HG03175 (cell line): ENCODE data around the gene STK33.

ENCODE experiments used
- ATAC-seq: cut with Tn5 transposase; IDR thresholded peaks from one replicate; pipeline ENCODE4 v1.9.1; 2021; ENCODE audit warnings: mild to moderate bottlenecking, moderate library complexity; ENCODE audit not compliant: unreplicated experiment

The STK33 gene

GRCh38 chr11:8593935-8594909 is at the start of gene STK33:
STK33 (minus strand) TSS chr11:8594228; CDS start chr11:8474905, 119,323 bp downstream.
- peak; percentile 88 for ATAC-seq

DNA sequence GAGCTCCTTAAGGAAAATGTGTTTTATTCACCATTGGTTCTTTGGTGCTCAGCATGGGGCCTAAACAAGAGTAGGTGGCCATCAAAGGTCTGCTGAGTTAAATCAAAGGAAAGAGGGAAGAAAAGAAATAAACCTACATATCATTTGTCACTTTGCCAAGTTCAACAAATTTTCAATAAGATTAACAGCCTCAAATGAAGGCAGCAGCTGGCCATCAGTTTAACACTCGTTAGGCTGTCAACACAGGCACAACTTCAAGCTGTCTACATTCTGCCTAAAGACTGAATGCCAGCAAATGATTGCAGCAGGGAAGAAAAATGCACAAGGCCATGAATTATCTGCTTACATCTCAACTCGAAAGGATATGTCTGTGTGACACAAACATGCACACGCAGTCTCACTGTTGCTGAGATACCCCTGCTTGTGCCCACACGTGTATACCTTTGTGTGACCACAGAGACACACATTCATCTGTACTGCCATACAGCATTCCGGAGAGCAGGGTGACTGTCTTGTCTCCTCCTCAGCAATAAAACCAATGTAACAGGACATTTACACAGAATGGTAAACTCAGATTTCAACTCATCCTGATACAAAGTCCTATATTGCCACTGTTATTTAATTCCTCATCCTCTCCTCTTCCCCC is 48.3 kb upstream of the STK33 start:
- no peak for ATAC-seq

DNA sequence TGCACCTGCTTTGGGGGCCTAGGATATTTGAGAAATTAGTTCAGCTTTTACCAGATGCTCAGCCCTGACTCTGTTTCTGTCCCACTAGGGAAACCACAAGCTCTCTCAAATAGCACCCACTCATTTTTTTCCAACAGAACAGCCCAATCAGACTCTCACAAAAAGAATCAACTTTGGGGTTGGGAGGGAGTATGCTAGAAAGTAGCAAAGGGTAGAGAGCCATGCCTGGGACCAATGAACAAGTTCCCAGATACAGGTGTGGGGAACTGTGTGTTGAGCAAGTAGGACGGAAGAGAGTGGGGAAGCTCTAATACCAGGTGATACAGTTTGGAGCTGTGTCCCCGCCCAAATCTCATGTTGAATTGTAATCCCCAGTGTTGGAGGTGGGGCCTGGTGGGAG is 47.3 kb upstream of the STK33 start:
- no peak for ATAC-seq

- ATAC-seq: no peak
Measured at GRCh38 chr11:8640267-8640906, 46.4 kb upstream of the STK33 start.

DNA sequence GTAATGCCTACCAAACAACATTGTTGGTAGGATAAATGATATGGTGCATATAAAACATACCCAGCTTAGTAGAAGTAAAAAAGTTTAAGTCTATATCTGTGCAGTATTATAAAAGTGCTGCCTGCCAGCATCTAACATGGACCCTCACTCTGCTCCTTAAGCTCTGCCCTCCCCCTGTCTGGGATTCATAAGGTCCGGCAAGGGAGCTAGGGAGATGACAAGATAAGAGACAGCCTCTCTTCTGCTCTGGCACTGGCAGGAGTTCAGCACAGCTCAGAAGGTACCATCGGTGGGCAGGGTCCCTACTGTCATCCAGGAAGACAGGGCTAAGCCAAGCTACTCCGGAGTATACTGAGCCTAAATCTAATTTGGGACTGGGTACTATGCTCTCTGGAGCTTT is 45.6 kb upstream of the STK33 start:
- ATAC-seq: no peak

DNA sequence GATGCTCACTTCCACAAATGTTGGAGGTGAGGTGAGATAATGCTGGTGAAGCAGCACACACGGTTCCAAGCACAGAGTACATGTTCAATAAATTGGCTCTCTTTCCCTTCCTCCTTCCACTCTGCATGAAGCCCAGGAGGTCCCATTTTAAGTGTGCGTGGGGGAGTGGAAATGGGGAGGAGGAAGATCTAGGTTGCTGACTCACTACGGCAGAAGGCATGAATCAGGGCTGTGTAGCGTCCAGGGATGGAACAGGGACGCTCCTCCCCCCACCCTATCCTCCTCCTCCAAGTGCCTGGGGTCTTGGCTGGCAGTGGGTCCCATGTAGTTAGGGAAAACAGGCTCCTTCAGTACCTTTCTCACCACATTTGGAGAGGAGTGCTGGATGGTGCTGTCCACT is 44.3 kb upstream of the STK33 start:
- no peak for ATAC-seq

DNA sequence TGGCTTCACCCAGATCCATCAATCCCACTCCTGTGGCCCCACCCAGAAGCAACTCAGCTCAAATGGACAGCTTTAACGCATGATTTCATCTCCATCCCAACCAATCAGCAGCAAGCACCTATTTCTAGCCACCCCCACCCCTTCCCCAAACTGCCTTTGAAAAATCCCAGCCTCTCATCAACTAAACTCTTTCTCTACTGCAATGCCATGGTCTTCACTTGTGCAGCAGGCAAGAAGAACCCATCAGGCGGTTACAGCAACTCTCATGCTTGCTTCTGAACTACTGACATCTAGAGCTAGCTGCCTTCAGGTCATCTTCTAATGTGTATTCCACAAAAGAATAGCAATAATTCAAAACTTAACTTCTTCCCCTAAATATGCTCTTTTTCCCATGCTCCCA is 42.1 kb upstream of the STK33 start:
- ATAC-seq: no peak

- ATAC-seq: no peak
Measured at GRCh38 chr11:8634498-8634897, 40.5 kb upstream of the STK33 start.

GRCh38 chr11:8631395-8632118 is 37.5 kb upstream of the STK33 start:
- no peak for ATAC-seq

- no peak for ATAC-seq
Measured at GRCh38 chr11:8624698-8625097, 30.7 kb upstream of the STK33 start.

GRCh38 chr11:8621147-8621546 is 27.1 kb upstream of the STK33 start:
- ATAC-seq: no peak

- ATAC-seq: no peak
Measured at GRCh38 chr11:8617063-8617462, 23.0 kb upstream of the STK33 start.

- ATAC-seq: no peak
Measured at GRCh38 chr11:8615291-8616032, 21.4 kb upstream of the STK33 start.

DNA sequence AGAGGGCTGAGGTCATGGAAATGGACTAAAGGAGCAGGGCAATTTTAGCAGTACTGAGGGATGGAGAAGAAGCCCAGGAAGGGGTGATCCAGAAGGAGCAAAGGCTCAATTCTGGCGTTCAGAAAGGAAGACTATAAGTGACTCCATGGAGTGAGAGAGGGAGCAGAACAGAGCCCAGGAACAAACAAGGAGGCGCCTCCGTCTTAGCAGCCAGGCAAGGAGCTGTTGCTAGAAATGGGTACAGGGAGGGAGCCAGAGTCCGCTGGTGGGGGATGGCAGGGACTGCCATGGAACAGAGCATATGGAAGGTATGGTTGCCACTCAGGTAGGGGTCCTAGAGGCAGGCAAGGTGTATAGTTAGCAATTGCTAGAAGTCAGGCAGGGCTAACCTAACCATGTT is 20.5 kb upstream of the STK33 start:
- ATAC-seq: no peak

GRCh38 chr11:8613036-8613435 is 19.0 kb upstream of the STK33 start:
- no peak for ATAC-seq

DNA sequence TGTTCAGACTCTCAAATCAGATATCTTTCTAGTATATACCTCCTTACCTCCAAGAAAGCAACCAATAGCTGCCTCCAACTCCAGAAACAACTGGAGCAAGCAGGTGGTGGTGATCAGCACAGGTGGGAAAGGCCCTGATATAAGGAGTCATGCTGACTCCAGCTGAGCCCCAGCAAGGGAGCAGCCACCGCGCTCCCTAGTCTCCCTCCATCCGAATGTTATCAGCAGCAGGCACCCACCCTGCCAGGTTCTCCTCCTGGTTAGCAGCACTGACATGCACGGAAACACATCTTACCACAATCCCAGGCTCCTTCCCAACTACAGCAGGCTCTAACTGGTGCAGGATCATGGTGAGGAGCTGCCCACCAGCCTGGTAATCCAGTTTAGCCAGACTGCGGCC is 18.5 kb upstream of the STK33 start:
- no peak for ATAC-seq

GRCh38 chr11:8610532-8611116 is 16.6 kb upstream of the STK33 start:
- ATAC-seq: peak; percentile 47

DNA sequence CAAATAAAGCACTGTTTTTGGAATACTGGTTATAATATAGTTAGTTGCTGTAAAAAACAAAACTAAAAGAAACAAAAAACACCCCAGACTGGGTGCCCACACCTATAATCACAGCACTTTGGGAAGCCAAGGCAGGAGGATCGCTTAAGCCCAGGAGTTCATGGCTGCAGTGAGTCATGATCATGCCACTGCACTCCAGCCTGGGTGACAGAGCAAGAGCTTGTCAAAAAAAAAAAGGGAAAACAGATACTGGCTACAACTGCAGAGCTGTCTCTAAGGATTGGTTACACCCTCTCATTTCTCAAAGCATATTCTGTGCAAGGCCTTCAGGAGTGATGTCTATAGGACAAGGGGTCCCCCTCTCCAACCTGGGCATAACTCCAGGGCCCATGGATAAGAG is 14.6 kb upstream of the STK33 start:
- no peak for ATAC-seq

GRCh38 chr11:8605971-8606563 is 12.0 kb upstream of the STK33 start:
- no peak for ATAC-seq
